Stimulated activated CD4-positive, alpha-beta T cell treated with anti-CD3 and anti-CD28 coated beads, Interleukin-2, amount 100 ng/mL, for 48 hours (primary cell): ENCODE data around the gene TTYH3.
"Not testable (repeated sequence)": the region's sequence is repeated elsewhere in the genome, so short reads cannot be mapped to it uniquely, and the experiment has no call there.

Source experiments
- DNase-seq, 2 donors: peaks; one replicate each; pipeline ENCODE4 v3.0.0-alpha.2; 2020

TTYH3 gene

GRCh38 chr7:2603044-2603965 lies 28.5 kb upstream of the TTYH3 start:
- no peak for DNase-seq

- DNase-seq = no peak
Observed at GRCh38 chr7:2604608-2605174, 27.1 kb upstream of the TTYH3 start.

GRCh38 chr7:2605608-2606538 lies 25.9 kb upstream of the TTYH3 start:
- DNase-seq = no peak

- no peak for DNase-seq
Observed at GRCh38 chr7:2606539-2606936, 25.2 kb upstream of the TTYH3 start.

GRCh38 chr7:2607122-2607922 lies 24.5 kb upstream of the TTYH3 start:
- DNase-seq = no peak

- no peak for DNase-seq
Observed at GRCh38 chr7:2607923-2608904, 23.6 kb upstream of the TTYH3 start.

GRCh38 chr7:2608921-2609411 lies 22.8 kb upstream of the TTYH3 start:
- DNase-seq = no peak

- DNase-seq = not testable (repeated sequence)
Observed at GRCh38 chr7:2609646-2610045, 22.1 kb upstream of the TTYH3 start.

- no peak for DNase-seq
Observed at GRCh38 chr7:2610466-2610865, 21.3 kb upstream of the TTYH3 start.

- no peak for DNase-seq
Observed at GRCh38 chr7:2610898-2611297, 20.9 kb upstream of the TTYH3 start.

- DNase-seq = no peak
Observed at GRCh38 chr7:2611401-2611800, 20.4 kb upstream of the TTYH3 start.

GRCh38 chr7:2611922-2612321 lies 19.9 kb upstream of the TTYH3 start:
- no peak for DNase-seq

- peak in 1 of 2 donors; percentile 9 for DNase-seq
Observed at GRCh38 chr7:2612445-2613097, 19.2 kb upstream of the TTYH3 start.

GRCh38 chr7:2613098-2613930 lies 18.5 kb upstream of the TTYH3 start:
- DNase-seq = no peak

- DNase-seq = no peak
Observed at GRCh38 chr7:2613931-2614600, 17.7 kb upstream of the TTYH3 start.

- no peak for DNase-seq
Observed at GRCh38 chr7:2614631-2615330, 17.0 kb upstream of the TTYH3 start.

GRCh38 chr7:2616387-2617324 lies 15.1 kb upstream of the TTYH3 start:
- DNase-seq = no peak
